T-helper 17 cell (primary cell): Measurements from ENCODE around the gene SYT9. TPM values are rescaled to one million over a fixed set of nuclear protein-coding genes. Genes with fewer than 3 reads are reported as not detected.

Source experiments
- ATAC-seq: fragments of 150-1000 bp; cut with Tn5 transposase; 2 replicates; pipeline ENCODE4 v1.10.0; 2021; ENCODE audit warnings: mild to moderate bottlenecking, moderate library complexity
- DNase-seq, 3 donors: peaks; one replicate each; pipeline versions ENCODE4 v3.0.0 to v3.0.0-alpha.2; 2020 to 2021
- H3K9me3 ChIP-seq: one replicate; pipeline ENCODE4 v1.7.0; 2013; ENCODE audit warnings: low read length, mild to moderate bottlenecking; ENCODE audit not compliant: control insufficient read depth, poor library complexity, severe bottlenecking
- H3K27ac Mint-ChIP-seq: one replicate; pipeline ENCODE4 v1.8.0; 2022; ENCODE audit warnings: mild to moderate bottlenecking, moderate library complexity, mixed read lengths
- H3K27me3 Mint-ChIP-seq: one replicate; pipeline ENCODE4 v1.8.0; 2022; ENCODE audit warnings: mixed read lengths
- H3K36me3 Mint-ChIP-seq: one replicate; pipeline ENCODE4 v1.8.0; 2022; ENCODE audit warnings: low read depth, mixed read lengths
- H3K4me1 Mint-ChIP-seq: one replicate; pipeline ENCODE4 v1.8.0; 2022; ENCODE audit warnings: mild to moderate bottlenecking, mixed read lengths
- H3K4me3 Mint-ChIP-seq: one replicate; pipeline ENCODE4 v1.8.0; 2022; ENCODE audit warnings: mild to moderate bottlenecking, moderate library complexity, mixed read lengths
- total RNA-seq, 4 donors: library from RNA in 2 of 4; stranded (reverse) in 2 of 4; gene quantifications; one replicate each; pipeline ENCODE4 v1.2.3 and lab custom pipeline; 2022 to 2026

The SYT9 gene
- total RNA-seq, 2 donors from 2014 or later, result not detected

- Mint-ChIP-seq H3K4me3 (no peak overlapping the region), H3K27me3 (peaks cover 44% of the 10 kb centered on the region), H3K36me3 (peaks cover 4% of the 10 kb centered on the region), H3K27ac (no peak overlapping the region), H3K4me1 (peaks cover 6% of the 10 kb centered on the region)
- ATAC-seq (no peak), DNase-seq (no peak)
- H3K9me3 ChIP-seq, result no peaks in the 10 kb centered on the region
Observed at GRCh38 chr11:7499081-7499480, 247.4 kb downstream of the SYT9 start.

GRCh38 chr11:7500251-7500650 is 248.5 kb downstream of the SYT9 start:
- H3K36me3 Mint-ChIP-seq, result peaks cover 2% of the 10 kb centered on the region
- DNase-seq (no peak), ATAC-seq (no peak)
- no peak overlapping the region for H3K4me3 Mint-ChIP-seq
- no peaks in the 10 kb centered on the region for H3K9me3 ChIP-seq
- H3K27me3 Mint-ChIP-seq, result peaks cover 35% of the 10 kb centered on the region
- peaks cover 3% of the 10 kb centered on the region for H3K4me1 Mint-ChIP-seq
- H3K27ac Mint-ChIP-seq, result peak overlapping the region; percentile 27

GRCh38 chr11:7501251-7501650 is 249.5 kb downstream of the SYT9 start:
- peaks cover 33% of the 10 kb centered on the region for H3K27me3 Mint-ChIP-seq
- DNase-seq, result no peak
- ATAC-seq, result no peak
- H3K27ac Mint-ChIP-seq, result no peak overlapping the region
- no peaks in the 10 kb centered on the region for H3K9me3 ChIP-seq
- peaks cover 6% of the 10 kb centered on the region for H3K4me1 Mint-ChIP-seq
- no peak overlapping the region for H3K4me3 Mint-ChIP-seq
- H3K36me3 Mint-ChIP-seq, result peaks cover 4% of the 10 kb centered on the region

DNA sequence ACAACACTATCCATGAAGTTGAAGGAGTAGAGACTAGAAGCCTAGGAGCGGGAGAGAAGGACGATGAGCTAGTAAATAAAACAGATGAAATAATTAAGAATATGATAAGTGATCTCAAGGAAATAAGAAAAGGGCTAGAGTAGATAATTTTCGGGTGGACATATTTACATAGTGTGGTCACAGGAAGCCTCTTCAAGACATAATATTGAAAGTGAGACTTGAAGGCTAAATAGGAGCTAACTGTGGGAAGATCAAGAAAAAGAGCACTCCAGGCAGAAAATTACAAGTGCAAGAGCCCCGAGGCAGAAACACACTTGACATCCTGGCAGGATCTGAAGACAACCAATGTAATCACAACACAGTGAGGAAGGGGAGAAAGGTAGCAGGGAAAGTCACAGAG is 250.2 kb downstream of the SYT9 start:
- Mint-ChIP-seq H3K4me3 (no peak overlapping the region), H3K4me1 (peaks cover 10% of the 10 kb centered on the region), H3K36me3 (peaks cover 4% of the 10 kb centered on the region), H3K27me3 (peaks cover 37% of the 10 kb centered on the region), H3K27ac (no peak overlapping the region)
- H3K9me3 ChIP-seq, result no peaks in the 10 kb centered on the region
- DNase-seq (no peak), ATAC-seq (no peak)

DNA sequence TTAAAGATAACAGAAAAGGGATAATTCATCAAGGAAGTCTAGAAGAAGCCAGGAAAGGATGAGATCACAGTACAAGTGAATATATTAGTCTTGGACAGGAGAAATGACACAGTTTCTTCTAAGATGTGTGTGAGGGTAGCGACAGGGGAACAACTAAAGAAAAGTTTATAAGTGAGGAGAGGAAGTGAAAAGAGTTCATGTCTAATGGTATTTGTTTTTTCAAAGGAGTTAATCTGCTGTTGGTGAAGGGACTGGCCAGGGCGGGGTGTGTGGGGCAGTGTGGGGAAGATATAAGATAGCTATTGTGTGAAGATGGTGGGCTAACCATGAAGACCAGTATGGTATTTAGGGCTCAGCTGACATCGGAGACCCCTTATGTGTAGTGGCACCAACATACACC is 254.5 kb downstream of the SYT9 start:
- Mint-ChIP-seq H3K4me3 (no peak overlapping the region), H3K27ac (no peak overlapping the region), H3K36me3 (peaks cover 5% of the 10 kb centered on the region), H3K4me1 (peaks cover 7% of the 10 kb centered on the region), H3K27me3 (peaks cover 23% of the 10 kb centered on the region)
- no peaks in the 10 kb centered on the region for H3K9me3 ChIP-seq
- no peak for ATAC-seq
- no peak for DNase-seq

DNA sequence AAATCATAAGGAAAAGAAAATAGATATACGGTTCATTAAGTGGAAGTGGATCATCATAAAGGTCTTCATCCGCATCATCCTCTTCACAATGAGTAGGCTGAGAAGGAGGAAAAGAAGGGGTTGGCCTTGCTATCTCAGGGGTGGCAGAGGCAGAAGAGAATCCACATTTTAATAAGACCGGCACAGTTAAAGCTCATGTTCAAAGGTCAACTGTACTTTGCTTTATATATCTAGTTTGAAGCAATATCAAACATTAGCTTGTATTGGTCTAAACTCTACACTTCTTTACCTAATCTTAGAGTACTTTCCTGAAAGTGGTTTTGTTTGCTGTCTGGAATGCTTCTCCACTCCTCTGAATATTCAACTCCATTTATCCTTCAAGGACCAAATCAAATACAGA is 256.4 kb downstream of the SYT9 start:
- Mint-ChIP-seq H3K4me3 (no peak overlapping the region), H3K27ac (no peak overlapping the region), H3K27me3 (peaks cover 23% of the 10 kb centered on the region), H3K36me3 (peaks cover 5% of the 10 kb centered on the region), H3K4me1 (peaks cover 7% of the 10 kb centered on the region)
- ATAC-seq, result no peak
- H3K9me3 ChIP-seq, result no peaks in the 10 kb centered on the region
- DNase-seq, result no peak

DNA sequence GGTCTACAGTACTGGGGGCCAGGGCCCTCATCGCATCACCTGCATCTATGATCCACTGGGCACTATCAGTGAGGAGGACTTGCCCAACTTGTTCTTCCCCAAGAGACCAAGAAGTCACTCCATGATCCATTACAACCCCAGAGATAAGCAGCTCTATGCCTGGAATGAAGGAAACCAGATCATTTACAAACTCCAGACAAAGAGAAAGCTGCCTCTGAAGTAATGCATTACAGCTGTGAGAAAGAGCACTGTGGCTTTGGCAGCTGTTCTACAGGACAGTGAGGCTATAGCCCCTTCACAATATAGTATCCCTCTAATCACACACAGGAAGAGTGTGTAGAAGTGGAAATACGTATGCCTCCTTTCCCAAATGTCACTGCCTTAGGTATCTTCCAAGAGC is 258.3 kb downstream of the SYT9 start:
- DNase-seq (no peak), ATAC-seq (no peak)
- Mint-ChIP-seq H3K36me3 (peaks cover 5% of the 10 kb centered on the region), H3K4me3 (no peak overlapping the region), H3K27ac (no peak overlapping the region), H3K4me1 (peaks cover 12% of the 10 kb centered on the region), H3K27me3 (peaks cover 23% of the 10 kb centered on the region)
- no peaks in the 10 kb centered on the region for H3K9me3 ChIP-seq

GRCh38 chr11:7511401-7511800 is 259.7 kb downstream of the SYT9 start:
- no peaks in the 10 kb centered on the region for H3K9me3 ChIP-seq
- peaks cover 2% of the 10 kb centered on the region for H3K36me3 Mint-ChIP-seq
- ATAC-seq (no peak), DNase-seq (no peak)
- no peak overlapping the region for H3K4me3 Mint-ChIP-seq
- H3K27me3 Mint-ChIP-seq, result peaks cover 10% of the 10 kb centered on the region
- peaks cover 23% of the 10 kb centered on the region for H3K4me1 Mint-ChIP-seq
- H3K27ac Mint-ChIP-seq, result peak overlapping the region; percentile 67

DNA sequence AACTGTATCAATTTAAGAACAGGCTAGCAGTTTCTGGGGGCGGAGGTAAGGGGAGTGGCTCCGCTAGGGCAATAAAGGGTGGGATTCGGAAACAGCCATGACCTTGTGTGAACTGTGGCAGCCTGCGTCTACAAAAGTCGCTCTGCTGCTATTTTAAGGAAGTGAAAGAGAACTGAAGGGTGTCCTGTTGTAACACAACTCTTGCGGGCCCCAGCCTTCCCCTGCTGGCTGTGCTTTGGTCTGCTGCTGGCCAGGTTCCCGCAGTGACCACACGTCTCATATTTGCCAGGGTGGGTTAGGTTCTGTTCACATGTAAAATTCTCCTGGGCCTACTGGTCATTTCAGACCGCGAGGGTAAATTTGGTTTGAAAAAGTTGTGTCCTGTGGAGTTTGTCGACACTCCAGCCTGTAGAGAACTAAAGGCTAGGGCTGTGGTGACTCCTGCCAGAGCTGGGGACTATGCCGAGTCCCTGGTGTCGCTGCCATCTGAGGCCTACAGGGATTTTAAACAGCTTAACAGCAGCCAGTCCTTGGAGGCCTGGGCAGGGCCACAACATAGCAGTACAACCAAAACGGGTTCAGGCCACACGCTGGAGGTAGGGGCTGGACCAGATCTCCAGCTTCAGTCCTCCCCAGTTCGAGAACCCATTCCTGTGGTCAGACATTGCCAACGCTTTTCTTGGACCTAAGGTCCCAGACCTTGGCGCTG is 261.0 kb downstream of the SYT9 start:
- DNase-seq, result no peak
- no peaks in the 10 kb centered on the region for H3K27me3 Mint-ChIP-seq

DNA sequence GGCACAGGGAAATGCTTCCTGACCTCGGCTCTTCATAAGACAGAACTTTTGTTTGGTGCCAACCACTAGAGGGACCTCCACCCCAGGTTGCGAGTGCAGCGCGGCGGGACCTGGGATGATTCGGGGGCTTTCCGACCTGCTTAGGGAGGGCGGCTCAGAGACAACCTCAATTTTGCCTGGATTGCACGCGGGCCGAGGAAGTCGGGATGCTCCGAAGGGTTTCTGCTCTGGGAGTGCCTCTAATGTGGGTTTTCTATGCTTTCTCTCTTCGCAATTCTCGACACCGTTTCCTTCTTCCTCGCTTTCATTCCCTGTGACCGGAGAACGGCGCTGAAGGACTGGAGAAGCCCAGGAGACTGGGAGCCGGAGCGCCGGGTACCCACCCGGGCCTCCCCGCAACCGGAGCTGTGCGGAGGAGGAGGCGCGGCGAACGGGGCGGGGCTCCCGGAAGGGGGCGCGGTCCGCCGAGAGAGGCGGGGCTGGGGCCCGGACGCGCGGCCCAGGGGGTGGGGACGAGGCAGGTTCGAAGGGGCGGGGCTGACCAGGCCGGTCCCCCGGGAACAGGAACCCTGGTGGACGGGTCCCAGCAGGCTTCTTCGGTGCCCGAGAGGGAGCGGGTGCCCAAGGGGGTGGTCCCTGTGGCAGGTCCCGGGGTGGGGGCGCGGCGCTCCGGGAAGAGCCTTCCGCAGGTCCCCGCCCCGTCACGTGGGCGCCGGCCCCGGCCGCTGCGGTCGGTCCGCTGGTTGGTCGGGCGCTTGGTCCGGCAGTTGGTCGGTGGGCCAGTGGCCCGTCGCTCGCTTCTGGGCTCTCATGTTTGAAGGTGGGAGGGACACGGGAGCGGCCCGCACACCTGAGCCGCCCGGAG is 261.8 kb downstream of the SYT9 start, which contains the start of gene PPFIBP2:
Gene PPFIBP2 (plus strand): TSS at position 766 of the 865 bp plus-strand sequence. CDS start 35,477 bp downstream, outside the sequence.
- Mint-ChIP-seq H3K27me3 (no peaks in the 10 kb centered on the region), H3K36me3 (peaks cover 4% of the 10 kb centered on the region), H3K4me3 (peak within 1 kb of the TSS; percentile 95), H3K27ac (peak within 1 kb of the TSS; percentile 91), H3K4me1 (peaks cover 31% of the 10 kb centered on the region)
- no peaks in the 10 kb centered on the region for H3K9me3 ChIP-seq
- DNase-seq (peak; percentile 79 to 84 (median 82)), ATAC-seq (peak; percentile 91)

More for the DNA sequence above, 261.0 kb downstream of the SYT9 start:
- no peaks in the 10 kb centered on the region for H3K9me3 ChIP-seq
- Mint-ChIP-seq H3K4me1 (peaks cover 30% of the 10 kb centered on the region), H3K36me3 (peaks cover 4% of the 10 kb centered on the region), H3K4me3 (peak overlapping the region; percentile 95), H3K27ac (peak overlapping the region; percentile 91)
- ATAC-seq, result peak; percentile 20

DNA sequence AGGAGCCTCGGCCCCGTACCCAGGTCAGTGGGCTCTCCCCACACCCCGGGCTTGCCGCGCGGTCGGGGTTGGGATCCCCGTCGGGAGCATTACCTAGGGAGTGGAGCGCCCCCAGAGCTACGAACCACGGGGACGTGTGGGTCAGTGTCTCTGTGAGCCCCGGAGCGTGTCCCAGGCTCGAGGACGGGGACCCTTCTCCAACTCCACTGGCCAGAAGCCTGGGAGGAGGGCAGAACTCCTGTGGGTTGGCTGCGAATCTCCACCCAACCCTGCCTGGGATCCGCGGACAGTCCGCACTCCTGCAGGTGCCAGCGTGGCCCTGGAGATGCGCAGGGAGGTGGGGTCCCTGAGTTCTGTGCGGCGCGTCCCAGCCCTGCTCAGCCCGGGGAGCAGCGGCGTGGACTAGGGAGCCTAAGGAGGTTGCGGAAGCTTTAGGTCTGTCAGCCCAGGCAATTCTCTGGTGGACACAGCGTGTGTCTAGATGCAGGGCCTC is 262.4 kb downstream of the SYT9 start:
- DNase-seq (peak in 1 of 3 donors; percentile 14), ATAC-seq (peak; percentile 14)
- Mint-ChIP-seq H3K36me3 (peaks cover 4% of the 10 kb centered on the region), H3K27me3 (no peaks in the 10 kb centered on the region), H3K4me3 (peak overlapping the region; percentile 95), H3K4me1 (peaks cover 38% of the 10 kb centered on the region), H3K27ac (peak overlapping the region; percentile 84)
- H3K9me3 ChIP-seq, result no peaks in the 10 kb centered on the region

GRCh38 chr11:7515447-7515886 is 263.8 kb downstream of the SYT9 start:
- H3K4me1 Mint-ChIP-seq, result peaks cover 38% of the 10 kb centered on the region
- ATAC-seq (no peak), DNase-seq (no peak)
- H3K27me3 Mint-ChIP-seq, result no peaks in the 10 kb centered on the region
- H3K9me3 ChIP-seq, result no peaks in the 10 kb centered on the region
- H3K4me3 Mint-ChIP-seq, result peak overlapping the region; percentile 95
- peaks cover 4% of the 10 kb centered on the region for H3K36me3 Mint-ChIP-seq
- H3K27ac Mint-ChIP-seq, result peak overlapping the region; percentile 84

GRCh38 chr11:7516475-7516874 is 264.8 kb downstream of the SYT9 start:
- H3K4me1 Mint-ChIP-seq, result peaks cover 38% of the 10 kb centered on the region
- DNase-seq (no peak), ATAC-seq (no peak)
- H3K36me3 Mint-ChIP-seq, result peaks cover 4% of the 10 kb centered on the region
- H3K4me3 Mint-ChIP-seq, result peak overlapping the region; percentile 75
- H3K9me3 ChIP-seq, result no peaks in the 10 kb centered on the region
- peak overlapping the region; percentile 84 for H3K27ac Mint-ChIP-seq
- H3K27me3 Mint-ChIP-seq, result no peaks in the 10 kb centered on the region
